ENCODE measurements around the gene TNNT3.

- no peak for TF ChIP-seq EZH2 (optimal IDR thresholded peaks at IDR 0.05; ENCODE audit: low read depth, low read length)
- no peak for TF ChIP-seq EZH2phosphoT487 (IDR thresholded peaks at IDR 0.05; ENCODE audit: low read length)
Measured at GRCh38 chr11:1975185-1975584, 55.7 kb downstream of the TNNT3 start.
